ENCODE measurements around the gene PLPP3. TPM values are rescaled to one million over a fixed set of nuclear protein-coding genes. Genes with fewer than 3 reads are reported as not detected.

The PLPP3 gene
- total RNA-seq, 1 donor from 2014 or later: 61.8 TPM

DNA sequence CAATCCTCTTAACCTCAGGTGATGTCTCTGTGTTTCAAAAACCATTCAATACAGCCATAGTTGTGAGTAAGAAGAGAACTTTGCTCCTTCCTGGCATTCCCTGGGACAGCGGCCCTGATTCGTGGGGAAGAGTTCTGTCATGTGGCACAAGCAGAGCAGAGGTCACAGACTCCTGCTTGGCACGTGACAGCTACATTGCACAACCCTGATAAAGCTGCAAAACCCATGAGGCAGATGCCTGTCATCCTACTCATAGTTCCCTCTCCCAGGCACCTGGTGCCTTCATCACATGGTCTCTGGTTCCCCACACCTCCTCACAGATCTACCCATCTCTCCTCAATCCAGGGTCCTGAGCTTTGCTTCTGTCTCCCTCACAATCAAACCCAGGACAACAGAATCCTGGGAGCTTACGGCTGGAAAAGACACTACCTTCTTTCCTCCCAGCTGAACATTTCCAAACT lies 70.8 kb downstream of the PLPP3 start:
- Mint-ChIP-seq H3K4me1 (peaks cover 24% of the 10 kb centered on the region), H3K27ac (no peak overlapping the region), H3K4me3 (no peak overlapping the region), H3K27me3 (ENCODE audit: low read depth) (no peaks in the 10 kb centered on the region), H3K9me3 (no peaks in the 10 kb centered on the region), H3K36me3 (peaks cover 63% of the 10 kb centered on the region)
- TF ChIP-seq, protein P1, sequence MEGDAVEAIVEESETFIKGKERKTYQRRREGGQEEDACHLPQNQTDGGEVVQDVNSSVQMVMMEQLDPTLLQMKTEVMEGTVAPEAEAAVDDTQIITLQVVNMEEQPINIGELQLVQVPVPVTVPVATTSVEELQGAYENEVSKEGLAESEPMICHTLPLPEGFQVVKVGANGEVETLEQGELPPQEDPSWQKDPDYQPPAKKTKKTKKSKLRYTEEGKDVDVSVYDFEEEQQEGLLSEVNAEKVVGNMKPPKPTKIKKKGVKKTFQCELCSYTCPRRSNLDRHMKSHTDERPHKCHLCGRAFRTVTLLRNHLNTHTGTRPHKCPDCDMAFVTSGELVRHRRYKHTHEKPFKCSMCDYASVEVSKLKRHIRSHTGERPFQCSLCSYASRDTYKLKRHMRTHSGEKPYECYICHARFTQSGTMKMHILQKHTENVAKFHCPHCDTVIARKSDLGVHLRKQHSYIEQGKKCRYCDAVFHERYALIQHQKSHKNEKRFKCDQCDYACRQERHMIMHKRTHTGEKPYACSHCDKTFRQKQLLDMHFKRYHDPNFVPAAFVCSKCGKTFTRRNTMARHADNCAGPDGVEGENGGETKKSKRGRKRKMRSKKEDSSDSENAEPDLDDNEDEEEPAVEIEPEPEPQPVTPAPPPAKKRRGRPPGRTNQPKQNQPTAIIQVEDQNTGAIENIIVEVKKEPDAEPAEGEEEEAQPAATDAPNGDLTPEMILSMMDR (IDR thresholded peaks at IDR 0.05; ENCODE audit: unreplicated experiment): no peak
- DNase-seq (ENCODE audit: low spot score in 2 of 2, unreplicated experiment in 2 of 2): no peak

DNA sequence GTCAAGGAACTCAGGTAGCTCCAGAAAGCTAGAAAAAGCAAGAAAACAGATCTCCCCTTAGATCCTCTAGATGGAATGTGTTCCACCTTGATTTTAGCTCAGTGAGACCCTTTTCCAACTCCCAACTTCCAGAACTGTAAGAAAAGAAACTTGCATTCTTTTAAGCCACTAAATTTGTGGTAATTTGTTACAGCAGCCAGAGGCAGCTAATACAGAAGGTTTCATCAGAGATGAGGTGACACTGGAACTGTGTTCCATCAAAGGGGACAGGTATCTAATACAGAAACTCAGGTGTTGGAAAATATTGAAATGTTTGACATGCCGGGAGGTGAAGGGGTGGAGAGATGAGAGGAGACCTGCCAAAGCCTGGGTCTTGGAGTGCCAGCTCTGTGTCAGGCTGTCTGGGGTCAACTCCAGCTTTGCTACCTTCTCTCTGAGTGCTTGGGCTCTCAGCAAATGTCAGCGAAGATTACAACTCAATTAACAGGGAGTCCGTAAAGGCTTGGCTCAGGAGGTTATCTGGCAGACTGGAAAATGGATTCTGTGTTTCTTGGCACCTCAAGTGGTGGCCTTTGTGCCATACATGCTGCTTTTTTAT lies 71.3 kb downstream of the PLPP3 start:
- H3K27ac Mint-ChIP-seq: no peak overlapping the region
- H3K36me3 Mint-ChIP-seq: peaks cover 61% of the 10 kb centered on the region
- TF ChIP-seq, protein P1 (IDR thresholded peaks at IDR 0.05; ENCODE audit: unreplicated experiment): no peak
- H3K4me3 Mint-ChIP-seq: no peak overlapping the region
- no peaks in the 10 kb centered on the region for H3K9me3 Mint-ChIP-seq
- no peak for DNase-seq (ENCODE audit: low spot score in 2 of 2, unreplicated experiment in 2 of 2)
- H3K27me3 Mint-ChIP-seq (ENCODE audit: low read depth): no peaks in the 10 kb centered on the region
- H3K4me1 Mint-ChIP-seq: peaks cover 24% of the 10 kb centered on the region

DNA sequence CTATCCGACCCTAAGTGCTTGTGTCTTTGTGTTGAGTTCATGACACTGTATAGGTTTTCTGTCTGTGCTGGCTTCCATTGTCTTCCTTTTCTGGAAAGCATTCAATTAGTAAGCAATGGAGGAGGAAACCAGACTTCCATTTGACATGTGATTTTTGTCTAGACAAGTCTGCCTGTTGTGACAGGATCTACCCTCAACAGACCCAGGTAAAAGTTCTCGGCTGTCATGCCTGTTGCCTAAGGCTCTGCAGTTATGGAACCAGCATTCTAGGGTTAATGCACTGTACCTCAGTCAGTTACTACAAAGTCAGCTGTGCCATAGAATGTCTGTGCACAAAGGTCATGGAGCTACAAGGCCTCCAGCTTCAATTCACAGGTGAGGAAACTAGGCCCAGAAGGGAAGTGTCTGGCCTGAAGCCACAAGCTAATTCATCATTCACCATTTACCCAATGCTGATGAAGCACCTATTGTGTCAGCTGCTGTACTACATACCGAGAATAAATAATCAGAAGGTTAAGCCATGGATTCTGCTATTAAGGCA lies 72.3 kb downstream of the PLPP3 start:
- peak overlapping the region; percentile 63 for H3K27ac Mint-ChIP-seq
- TF ChIP-seq, protein P1 (IDR thresholded peaks at IDR 0.05; ENCODE audit: unreplicated experiment): no peak
- H3K4me1 Mint-ChIP-seq: peaks cover 24% of the 10 kb centered on the region
- H3K9me3 Mint-ChIP-seq: no peaks in the 10 kb centered on the region
- DNase-seq (ENCODE audit: low spot score in 2 of 2, unreplicated experiment in 2 of 2): no peak
- H3K27me3 Mint-ChIP-seq (ENCODE audit: low read depth): no peaks in the 10 kb centered on the region
- no peak overlapping the region for H3K4me3 Mint-ChIP-seq
- peaks cover 68% of the 10 kb centered on the region for H3K36me3 Mint-ChIP-seq

DNA sequence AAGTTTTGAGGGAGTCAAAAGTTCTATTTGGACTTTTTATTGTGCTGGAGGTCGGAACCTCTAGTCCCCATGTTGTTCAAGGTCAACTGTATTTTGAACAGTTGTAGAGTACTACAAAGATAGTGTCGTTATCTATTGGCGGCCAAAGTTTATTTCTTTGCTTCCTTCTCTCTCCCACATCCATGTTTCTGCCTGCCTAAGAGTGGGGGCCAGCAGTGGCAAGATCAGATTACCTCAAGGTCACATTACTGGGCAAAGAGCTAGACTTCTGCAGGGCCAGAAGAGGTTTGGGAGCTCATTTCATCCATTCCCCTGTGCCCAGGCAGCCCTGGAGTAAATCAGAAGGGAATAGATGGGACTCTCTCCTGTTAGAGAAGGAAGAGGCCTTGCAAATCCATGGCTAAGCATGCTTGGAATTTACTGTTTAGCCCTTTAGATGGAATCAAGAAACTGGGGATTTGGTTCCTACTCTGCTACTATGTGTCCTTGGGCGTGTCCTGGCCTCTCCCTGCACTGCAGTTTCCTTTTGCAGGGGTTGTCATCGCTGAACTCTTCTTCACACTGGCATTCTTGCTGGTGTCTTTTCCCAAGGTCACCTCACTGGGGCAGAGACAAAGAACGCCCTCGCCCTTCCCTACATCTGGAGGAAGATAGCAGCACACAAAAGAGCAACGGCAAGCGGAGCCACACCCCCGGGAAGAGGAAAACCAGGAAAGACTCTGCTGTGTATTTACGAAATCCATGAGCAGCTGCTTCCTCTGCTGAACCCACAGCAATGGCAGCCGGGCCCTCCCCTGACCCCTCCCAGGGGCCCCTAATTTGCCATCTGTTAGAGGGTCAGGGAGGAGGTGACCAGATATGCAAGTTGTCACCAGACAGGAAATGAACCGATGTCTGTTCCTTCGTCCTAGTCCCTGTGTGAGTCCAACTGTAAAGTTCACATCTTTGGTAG lies 73.3 kb downstream of the PLPP3 start:
- Mint-ChIP-seq H3K9me3 (no peaks in the 10 kb centered on the region), H3K27me3 (ENCODE audit: low read depth) (no peaks in the 10 kb centered on the region), H3K36me3 (peaks cover 70% of the 10 kb centered on the region), H3K4me1 (peaks cover 26% of the 10 kb centered on the region), H3K4me3 (no peak overlapping the region), H3K27ac (no peak overlapping the region)
- no peak for DNase-seq (ENCODE audit: low spot score in 2 of 2, unreplicated experiment in 2 of 2)
- TF ChIP-seq, protein P1 (IDR thresholded peaks at IDR 0.05; ENCODE audit: unreplicated experiment): no peak

DNA sequence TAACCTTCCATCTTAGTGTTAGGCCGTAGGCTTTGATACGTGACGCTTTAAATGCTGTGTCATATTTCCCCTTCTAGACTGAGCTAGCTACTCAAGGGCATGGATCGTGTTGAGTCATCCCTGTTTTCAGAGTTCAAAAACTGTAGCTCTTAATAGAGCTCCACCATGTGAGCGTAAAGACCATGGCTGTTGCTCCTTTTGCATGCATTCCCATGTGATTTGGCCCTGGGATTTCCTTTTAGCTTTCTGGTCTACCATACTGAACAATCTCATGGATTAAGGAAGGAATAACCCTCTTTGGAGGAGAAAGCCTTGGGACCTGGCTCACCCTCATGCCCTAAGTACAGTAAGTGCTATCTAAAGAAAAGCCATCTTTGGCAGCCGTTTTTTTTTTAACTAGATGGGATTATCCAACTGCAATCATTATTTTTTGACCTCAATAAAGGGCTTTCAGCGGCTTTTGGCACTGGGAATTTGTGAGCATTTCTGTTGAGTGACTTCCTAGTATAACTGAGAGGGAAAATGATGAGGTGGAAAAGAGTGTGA lies 76.6 kb downstream of the PLPP3 start:
- H3K36me3 Mint-ChIP-seq: peaks cover 71% of the 10 kb centered on the region
- H3K9me3 Mint-ChIP-seq: no peaks in the 10 kb centered on the region
- no peak for DNase-seq (ENCODE audit: low spot score in 2 of 2, unreplicated experiment in 2 of 2)
- H3K4me1 Mint-ChIP-seq: peaks cover 36% of the 10 kb centered on the region
- no peak overlapping the region for H3K27ac Mint-ChIP-seq
- TF ChIP-seq, protein P1 (IDR thresholded peaks at IDR 0.05; ENCODE audit: unreplicated experiment): no peak
- H3K27me3 Mint-ChIP-seq (ENCODE audit: low read depth): no peaks in the 10 kb centered on the region
- no peak overlapping the region for H3K4me3 Mint-ChIP-seq
